Measurements from ENCODE around the gene LGR6. TPM values are rescaled to one million over a fixed set of nuclear protein-coding genes. Genes with fewer than 3 reads are reported as not detected.

The LGR6 gene
- total and polyA plus RNA-seq, 10 of the 15 experiments (the other 5 are each of a cell fraction or from before 2014, with no cell fraction given) = not detected

- peak; percentile 17 for TF ChIP-seq MEF2B (IDR thresholded peaks at IDR 0.05; ENCODE audit: partially characterized antibody, poor library complexity, severe bottlenecking)
- peak; percentile 88 for TF ChIP-seq POLR2A (IDR thresholded peaks at IDR 0.05; ENCODE audit: low read depth, low read length)
- peak; percentile 84 for TF ChIP-seq YY1 (IDR thresholded peaks at IDR 0.05; ENCODE audit: low read depth, low read length)
- no peak for TF ChIP-seq JUNB (IDR thresholded peaks at IDR 0.05)
- no peak; a peak in 1 of 4 replicates for TF ChIP-seq IKZF2 (IDR thresholded peaks at IDR 0.05)
- no peak for TF ChIP-seq SKIL (IDR thresholded peaks at IDR 0.05; ENCODE audit: low read depth, poor library complexity, severe bottlenecking)
- TF ChIP-seq ATF3 (IDR thresholded peaks at IDR 0.05; ENCODE audit: borderline replicate concordance, extremely low read depth, low read depth, low read length) = no peak
- TF ChIP-seq MYB (IDR thresholded peaks at IDR 0.05; ENCODE audit: borderline replicate concordance, low read depth, low read length) = peak; percentile 87
- peak in 1 of 2 experiments; percentile 61; a peak in 1 of 4 replicates for TF ChIP-seq ETV6 (conservative IDR thresholded peaks at IDR 0.05 in 1 of 2, IDR thresholded peaks at IDR 0.05 in 1 of 2; ENCODE audit: borderline replicate concordance in 1 of 2, low read depth in 1 of 2)
- no peak for TF ChIP-seq RFX5 (IDR thresholded peaks at IDR 0.05; ENCODE audit: low read depth, low read length)
- no peak for TF ChIP-seq PAX5 (IDR thresholded peaks at IDR 0.05; ENCODE audit: borderline replicate concordance, low read depth, low read length)
- no peak for TF ChIP-seq HDAC6 (IDR thresholded peaks at IDR 0.05; ENCODE audit: unreplicated experiment)
- peak; percentile 48 for TF ChIP-seq PBX3 (IDR thresholded peaks at IDR 0.05; ENCODE audit: insufficient replicate concordance, low read depth, low read length)
- TF ChIP-seq NR2C2 (IDR thresholded peaks at IDR 0.05; ENCODE audit: borderline replicate concordance, control insufficient read depth, insufficient read length, low read depth) = no peak
- TF ChIP-seq ZSCAN29 (IDR thresholded peaks at IDR 0.05) = no peak
- TF ChIP-seq ZBED1 (IDR thresholded peaks at IDR 0.05; ENCODE audit: borderline replicate concordance) = peak; percentile 67; the same call in 1 of the 2 replicates
- TF ChIP-seq YBX1 (IDR thresholded peaks at IDR 0.05) = peak; percentile 74; the same call in 1 of the 2 replicates
- TF ChIP-seq CREM (IDR thresholded peaks at IDR 0.05; ENCODE audit: low read depth) = peak; percentile 84
- 0 out of 2 replicates have a peak, but pooled peaks have one; percentile 51 for TF ChIP-seq MAX (IDR thresholded peaks at IDR 0.05; ENCODE audit: low read depth, low read length)
- no peak for TF ChIP-seq ZNF207 (IDR thresholded peaks at IDR 0.05; ENCODE audit: borderline replicate concordance)
- TF ChIP-seq WRNIP1 (IDR thresholded peaks at IDR 0.05; ENCODE audit: borderline replicate concordance, low read depth, low read length) = 0 out of 2 replicates have a peak, but pooled peaks have one; percentile 68
- TF ChIP-seq SP1 (IDR thresholded peaks at IDR 0.05; ENCODE audit: low read depth, low read length) = peak; percentile 46
- no peak for TF ChIP-seq ZNF384 (IDR thresholded peaks at IDR 0.05; ENCODE audit: borderline replicate concordance, low read depth, low read length)
- TF ChIP-seq ELK1 (IDR thresholded peaks at IDR 0.05; ENCODE audit: low read depth, low read length) = no peak
- TF ChIP-seq BRCA1 (IDR thresholded peaks at IDR 0.05; ENCODE audit: low read depth, low read length) = no peak
Observed at GRCh38 chr1:202159534-202160371, 33.8 kb upstream of the LGR6 start (continued).
